Gastroesophageal sphincter (tissue), 3 donors: ENCODE measurements around the gene KIF22.

Experiments
- CTCF ChIP-seq, 4 experiments: fragments of 200-600 bp in 2 of 4; fragments of 450-650 bp in 2 of 4; sonication (generic) in 1 of 4; IDR thresholded peaks; one replicate each; pipeline ENCODE4 v1.5.1; 2017 to 2019; ENCODE audit warnings: antibody characterized with exemption in 4 of 4, mild to moderate bottlenecking in 2 of 4, moderate library complexity in 2 of 4
- POLR2A ChIP-seq, 2 donors: fragments of 450-650 bp; IDR thresholded peaks; one replicate each; pipeline ENCODE4 v1.6.1; 2017; ENCODE audit warnings: antibody characterized with exemption in 2 of 2, mild to moderate bottlenecking in 2 of 2, moderate library complexity in 1 of 2

DNA sequence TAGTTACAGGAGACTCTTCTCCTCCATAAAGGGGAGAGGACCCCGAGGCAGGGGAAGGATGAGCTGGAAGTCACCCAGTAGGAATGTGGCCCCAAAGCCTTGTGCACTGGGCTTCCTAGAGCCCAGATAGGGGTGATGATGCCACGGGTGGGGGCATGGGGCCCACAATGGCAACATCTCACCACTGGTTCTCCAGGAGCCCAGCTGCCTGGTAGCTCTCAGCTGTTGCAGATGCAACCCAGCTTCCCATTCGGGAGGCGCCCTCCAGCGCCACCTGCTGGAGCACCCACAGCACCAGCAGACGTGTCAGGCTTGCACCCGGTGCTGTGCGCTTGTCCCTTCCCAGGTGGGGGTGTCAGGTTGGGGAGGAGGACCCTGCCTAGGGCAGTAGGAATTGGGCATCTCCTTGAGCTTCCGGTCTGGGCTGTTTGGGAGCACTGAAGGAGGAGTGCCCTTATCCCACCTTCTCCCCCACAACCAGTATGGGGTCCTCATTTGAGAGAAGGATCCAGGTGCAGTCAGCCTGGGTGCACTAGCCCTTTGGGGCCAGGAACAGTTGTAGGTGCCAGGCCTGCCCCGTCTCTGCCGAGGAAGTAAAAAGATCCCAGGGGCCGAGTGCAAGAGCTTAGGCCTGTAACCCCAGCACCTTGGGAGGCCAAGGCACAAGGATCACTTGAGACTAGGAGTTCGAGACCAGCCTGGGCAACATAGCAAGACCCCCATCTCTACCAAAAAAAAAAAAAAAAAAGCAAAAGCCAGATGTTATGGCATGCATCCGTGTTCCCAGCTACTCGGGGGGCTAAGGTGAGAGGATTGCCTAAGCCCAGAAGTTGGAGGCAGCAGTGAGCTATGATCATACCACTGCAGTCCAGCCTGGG lies 58.1 kb downstream of the KIF22 start:
- TF ChIP-seq POLR2A (IDR thresholded peaks at IDR 0.05) (no peak), CTCF (IDR thresholded peaks at IDR 0.05) (peak in 3 of 4 experiments; percentile 81 to 94 (median 87))
